Activated CD4-positive, alpha-beta T cell treated with anti-CD3 and anti-CD28 coated beads, Interleukin-2, amount 10 ng/mL, durations not matched to agents 24 days and 14 days (primary cell): ENCODE data around the gene FOXL3. TPM values are rescaled to one million over a fixed set of nuclear protein-coding genes. Genes with fewer than 3 reads are reported as not detected.
A peak's percentile ranks its signal among the peaks of the same experiment; 100 is the strongest.
"Not testable (repeated sequence)": the region's sequence is repeated elsewhere in the genome, so short reads cannot be mapped to it uniquely, and the experiment has no call there.

ENCODE experiments used
- DNase-seq: peaks from one replicate; pipeline ENCODE4 v3.0.0; 2022
- H3K27ac Mint-ChIP-seq: one replicate; pipeline ENCODE4 v1.8.0; 2022; ENCODE audit warnings: mild to moderate bottlenecking, mixed read lengths
- H3K27me3 Mint-ChIP-seq: one replicate; pipeline ENCODE4 v1.8.0; 2022; ENCODE audit warnings: mixed read lengths
- H3K36me3 Mint-ChIP-seq: one replicate; pipeline ENCODE4 v1.8.0; 2022; ENCODE audit warnings: low read depth, mild to moderate bottlenecking, mixed read lengths
- H3K4me1 Mint-ChIP-seq: one replicate; pipeline ENCODE4 v1.8.0; 2021; ENCODE audit warnings: mixed read lengths
- H3K4me3 Mint-ChIP-seq: one replicate; pipeline ENCODE4 v1.8.0; 2022; ENCODE audit warnings: mild to moderate bottlenecking, moderate library complexity, mixed read lengths
- H3K9me3 Mint-ChIP-seq: one replicate; pipeline ENCODE4 v1.8.0; 2021; ENCODE audit warnings: mixed read lengths
- intact Hi-C: fragments of 100-400 bp; cut with micrococcal nuclease; formaldehyde crosslinking; loops from one replicate; pipeline ENCODE4 v1.15.1; 2023
- total RNA-seq: library from RNA; stranded (reverse); gene quantifications from 2 replicates; pipeline ENCODE4 v1.2.3, GENCODE V29; 2022

Gene FOXL3
- total RNA-seq, 1 donor from 2014 or later: not detected

DNA sequence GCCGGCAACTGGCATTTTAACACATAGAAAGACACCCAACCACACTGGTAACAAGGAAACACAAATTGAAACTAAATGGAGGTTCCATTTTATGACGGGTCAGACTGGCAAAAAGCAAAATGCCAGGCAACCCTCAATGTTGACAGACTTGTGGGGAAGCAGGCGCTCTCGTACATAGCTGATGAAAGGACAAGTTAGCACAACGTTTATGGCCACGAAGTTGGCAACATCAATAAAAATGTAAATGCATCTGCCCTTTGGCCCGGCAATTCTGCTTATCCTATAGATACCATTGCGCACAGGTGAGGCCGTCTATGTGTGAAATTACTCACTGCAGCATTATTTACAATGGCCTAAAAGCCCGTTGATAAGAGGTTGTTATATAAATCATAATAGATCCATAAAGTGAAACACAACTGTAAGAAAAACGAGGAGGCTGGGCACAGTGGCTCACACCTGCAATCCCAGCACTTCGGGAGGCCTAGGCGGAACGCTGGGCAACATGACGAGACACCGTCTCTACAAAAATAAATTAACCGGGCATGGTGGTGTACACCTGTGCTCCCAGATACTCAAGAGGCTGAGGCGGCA is 39.8 kb downstream of the FOXL3 start:
- Mint-ChIP-seq H3K4me3 (no peak overlapping the region), H3K36me3 (peaks cover 1% of the 10 kb centered on the region), H3K27ac (no peak overlapping the region), H3K9me3 (peaks cover 6% of the 10 kb centered on the region), H3K27me3 (peaks cover 3% of the 10 kb centered on the region), H3K4me1 (peaks cover under 1% of the 10 kb centered on the region)
- intact Hi-C loops: loop anchor here (10.0 kb wide), 1 partner anchor 305 kb away; no protein-coding TSS in a partner anchor
- no peak for DNase-seq

DNA sequence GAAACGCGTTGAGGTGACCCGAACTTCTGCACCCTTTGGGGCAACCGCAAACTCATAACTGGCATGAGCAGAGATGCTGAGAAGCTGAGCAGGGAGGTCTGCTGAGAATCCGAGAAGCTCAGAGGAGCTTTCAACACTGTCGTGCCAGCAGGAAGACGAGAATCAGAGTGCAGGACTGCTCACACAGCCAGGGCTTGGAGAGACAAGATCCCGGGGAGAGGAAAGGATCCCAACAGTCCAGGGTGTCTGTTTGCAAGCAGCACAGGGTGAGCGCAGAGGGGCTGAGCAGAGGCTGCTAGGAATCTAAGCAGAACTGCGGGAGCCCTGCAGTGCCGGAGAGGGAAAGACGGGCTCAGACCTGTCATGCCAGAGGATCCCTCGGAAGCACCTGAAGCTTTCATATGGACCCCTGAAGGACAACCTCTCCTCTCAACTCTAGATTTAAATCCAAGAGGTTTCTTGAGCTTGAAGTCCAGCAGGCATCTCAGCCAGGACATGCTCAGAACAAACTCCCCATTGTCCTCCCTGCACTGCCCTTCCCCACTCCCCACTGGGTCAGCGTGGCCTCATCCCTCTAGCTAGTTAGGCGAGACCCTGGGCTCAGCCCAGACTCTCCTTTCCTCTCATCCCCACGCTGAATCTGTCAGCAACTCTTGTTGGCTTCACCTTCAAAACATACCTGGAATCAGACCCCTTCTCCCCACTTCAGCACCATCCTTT is 40.7 kb downstream of the FOXL3 start:
- no peak for DNase-seq
- Mint-ChIP-seq H3K27ac (no peak overlapping the region), H3K36me3 (peaks cover 5% of the 10 kb centered on the region), H3K4me3 (no peak overlapping the region), H3K4me1 (peaks cover 4% of the 10 kb centered on the region), H3K9me3 (peaks cover 11% of the 10 kb centered on the region), H3K27me3 (peaks cover 3% of the 10 kb centered on the region)
- intact Hi-C loops: loop anchor here (10.0 kb wide), 1 partner anchor 304 kb away; no protein-coding TSS in a partner anchor

GRCh38 chr7:332020-332517 is 42.1 kb downstream of the FOXL3 start:
- peaks cover 5% of the 10 kb centered on the region for H3K36me3 Mint-ChIP-seq
- intact Hi-C loops: loop anchor here (1.0 to 10.0 kb wide), 2 partner anchors 303 to 442 kb away; no protein-coding TSS in a partner anchor
- H3K9me3 Mint-ChIP-seq: peaks cover 11% of the 10 kb centered on the region
- peaks cover 3% of the 10 kb centered on the region for H3K27me3 Mint-ChIP-seq
- no peak overlapping the region for H3K4me3 Mint-ChIP-seq
- peaks cover 4% of the 10 kb centered on the region for H3K4me1 Mint-ChIP-seq
- no peak for DNase-seq
- H3K27ac Mint-ChIP-seq: no peak overlapping the region

DNA sequence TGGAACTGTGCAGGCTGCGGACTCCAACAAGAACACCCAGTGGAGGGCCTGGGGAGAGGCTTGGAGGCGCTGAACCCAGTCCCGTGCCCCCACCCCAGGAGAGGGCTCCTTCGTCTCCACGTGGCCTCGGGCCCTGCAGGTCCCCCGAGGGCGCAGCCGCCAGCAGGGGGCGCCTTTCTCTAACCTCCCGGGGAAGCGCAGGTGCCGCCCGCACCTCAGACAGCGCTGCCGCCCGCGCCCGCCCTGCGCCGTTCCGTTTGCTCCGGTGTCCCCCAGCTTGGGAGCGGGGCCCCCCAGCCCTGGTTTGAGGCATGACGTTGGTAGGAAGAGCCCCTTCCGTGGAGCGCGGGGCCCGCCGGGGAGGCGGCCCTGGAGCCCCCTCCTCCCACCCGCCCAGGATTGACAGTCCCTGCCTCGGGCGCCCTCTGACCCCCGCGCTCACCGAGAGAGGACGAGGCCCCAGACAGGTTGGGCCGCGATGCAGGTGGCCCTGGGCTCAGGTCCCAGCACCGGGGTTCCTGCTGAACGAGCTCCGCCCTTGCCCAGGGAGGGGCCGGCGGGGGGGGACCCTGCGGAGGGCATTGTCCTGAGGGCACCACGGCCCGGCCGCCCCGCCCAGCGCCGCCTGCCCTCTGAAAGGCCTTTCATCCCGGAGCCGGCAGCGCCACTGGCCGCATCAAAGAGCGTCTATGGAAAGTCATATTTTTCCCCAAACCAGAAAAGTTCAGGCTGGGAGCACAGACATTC is 42.8 kb downstream of the FOXL3 start:
- H3K27me3 Mint-ChIP-seq: peaks cover 3% of the 10 kb centered on the region
- peak; percentile 95 for DNase-seq
- peaks cover 5% of the 10 kb centered on the region for H3K36me3 Mint-ChIP-seq
- peaks cover 11% of the 10 kb centered on the region for H3K9me3 Mint-ChIP-seq
- H3K4me1 Mint-ChIP-seq: peaks cover 4% of the 10 kb centered on the region
- intact Hi-C loops: loop anchor here (1.0 to 10.0 kb wide), 2 partner anchors 302 to 441 kb away; no protein-coding TSS in a partner anchor
- H3K4me3 Mint-ChIP-seq: no peak overlapping the region
- no peak overlapping the region for H3K27ac Mint-ChIP-seq

DNA sequence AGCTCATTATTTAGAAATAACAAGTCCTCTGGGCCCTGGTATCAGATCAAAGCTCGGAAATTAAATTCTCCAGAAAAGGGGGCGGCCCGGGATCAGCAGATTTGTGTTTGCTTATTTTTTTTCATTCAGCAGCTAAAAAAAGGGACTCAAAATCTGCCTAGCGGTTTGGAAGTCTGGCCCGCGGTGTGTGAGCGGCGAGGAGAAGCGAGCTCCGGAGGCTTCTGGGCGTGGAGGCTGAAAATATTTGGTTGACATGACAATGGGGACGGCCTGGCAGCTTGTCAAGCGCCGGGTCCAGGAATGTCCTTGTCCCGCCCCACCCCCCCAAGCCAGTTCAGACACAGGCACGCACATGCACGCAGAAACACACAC is 43.4 kb downstream of the FOXL3 start:
- Mint-ChIP-seq H3K4me1 (peaks cover 4% of the 10 kb centered on the region), H3K27me3 (peaks cover 3% of the 10 kb centered on the region), H3K36me3 (peaks cover 5% of the 10 kb centered on the region), H3K4me3 (no peak overlapping the region), H3K9me3 (peaks cover 11% of the 10 kb centered on the region), H3K27ac (no peak overlapping the region)
- DNase-seq: no peak
- intact Hi-C loops: loop anchor here (10.0 kb wide), 1 partner anchor 301 kb away; no protein-coding TSS in a partner anchor

DNA sequence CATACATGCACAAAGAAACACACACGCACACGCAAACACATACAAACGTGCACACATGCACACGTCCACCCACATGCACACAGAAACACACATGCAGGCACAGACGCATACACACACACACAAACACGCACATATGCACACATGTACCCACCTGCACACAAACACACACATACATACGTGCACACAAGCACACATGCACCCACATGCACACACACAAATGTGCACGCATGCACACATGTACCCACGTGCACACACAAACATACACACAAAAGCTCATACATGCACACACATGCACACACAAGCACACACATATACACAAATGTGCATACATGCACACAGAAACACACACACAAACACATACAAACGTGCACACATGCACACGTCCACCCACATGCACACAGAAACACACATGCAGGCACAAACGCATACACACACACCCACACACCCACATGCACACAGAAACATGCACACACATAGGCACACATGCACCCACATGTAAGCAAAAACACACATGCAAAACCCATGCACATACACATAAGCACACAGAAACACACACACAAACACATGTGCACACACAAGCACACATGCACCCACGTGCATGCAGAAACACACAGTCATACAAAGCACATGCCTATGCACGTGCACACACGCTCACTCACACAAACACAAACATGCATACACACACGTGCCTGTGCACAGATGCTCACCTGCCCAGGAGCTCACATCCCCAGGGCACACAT is 44.8 kb downstream of the FOXL3 start:
- Mint-ChIP-seq H3K27ac (no peak overlapping the region), H3K36me3 (peaks cover 5% of the 10 kb centered on the region), H3K4me3 (no peak overlapping the region), H3K9me3 (peaks cover 11% of the 10 kb centered on the region), H3K27me3 (peaks cover 3% of the 10 kb centered on the region), H3K4me1 (peaks cover 4% of the 10 kb centered on the region)
- intact Hi-C loops: loop anchor here (10.0 kb wide), 1 partner anchor 300 kb away; no protein-coding TSS in a partner anchor
- DNase-seq: no peak

GRCh38 chr7:335358-336148 is 45.6 kb downstream of the FOXL3 start:
- Mint-ChIP-seq H3K4me1 (peaks cover 4% of the 10 kb centered on the region), H3K27me3 (peaks cover 3% of the 10 kb centered on the region), H3K4me3 (no peak overlapping the region), H3K36me3 (peaks cover 5% of the 10 kb centered on the region), H3K9me3 (peaks cover 11% of the 10 kb centered on the region), H3K27ac (no peak overlapping the region)
- intact Hi-C loops: loop anchor here (10.0 kb wide), 1 partner anchor 299 kb away; no protein-coding TSS in a partner anchor
- no peak for DNase-seq

GRCh38 chr7:336149-336533 is 46.2 kb downstream of the FOXL3 start:
- peaks cover 11% of the 10 kb centered on the region for H3K9me3 Mint-ChIP-seq
- intact Hi-C loops: loop anchor here (10.0 kb wide), 1 partner anchor 299 kb away; no protein-coding TSS in a partner anchor
- H3K36me3 Mint-ChIP-seq, DNase-seq, H3K4me1 Mint-ChIP-seq, H3K27me3 Mint-ChIP-seq, H3K4me3 Mint-ChIP-seq, H3K27ac Mint-ChIP-seq: not testable (repeated sequence)

GRCh38 chr7:336810-337566 is 47.0 kb downstream of the FOXL3 start:
- Mint-ChIP-seq H3K27ac (no peak overlapping the region), H3K4me1 (peaks cover 4% of the 10 kb centered on the region), H3K9me3 (peaks cover 11% of the 10 kb centered on the region), H3K4me3 (no peak overlapping the region), H3K36me3 (peaks cover 5% of the 10 kb centered on the region), H3K27me3 (no peaks in the 10 kb centered on the region)
- no peak for DNase-seq
- intact Hi-C loops: loop anchor here (10.0 kb wide), 1 partner anchor 298 kb away; no protein-coding TSS in a partner anchor

GRCh38 chr7:337567-337951 is 47.6 kb downstream of the FOXL3 start:
- Mint-ChIP-seq H3K4me1 (peaks cover 4% of the 10 kb centered on the region), H3K9me3 (peaks cover 11% of the 10 kb centered on the region), H3K27me3 (no peaks in the 10 kb centered on the region), H3K4me3 (no peak overlapping the region), H3K27ac (no peak overlapping the region), H3K36me3 (peaks cover 5% of the 10 kb centered on the region)
- DNase-seq: no peak
- intact Hi-C loops: loop anchor here (10.0 kb wide), 1 partner anchor 297 kb away; no protein-coding TSS in a partner anchor

DNA sequence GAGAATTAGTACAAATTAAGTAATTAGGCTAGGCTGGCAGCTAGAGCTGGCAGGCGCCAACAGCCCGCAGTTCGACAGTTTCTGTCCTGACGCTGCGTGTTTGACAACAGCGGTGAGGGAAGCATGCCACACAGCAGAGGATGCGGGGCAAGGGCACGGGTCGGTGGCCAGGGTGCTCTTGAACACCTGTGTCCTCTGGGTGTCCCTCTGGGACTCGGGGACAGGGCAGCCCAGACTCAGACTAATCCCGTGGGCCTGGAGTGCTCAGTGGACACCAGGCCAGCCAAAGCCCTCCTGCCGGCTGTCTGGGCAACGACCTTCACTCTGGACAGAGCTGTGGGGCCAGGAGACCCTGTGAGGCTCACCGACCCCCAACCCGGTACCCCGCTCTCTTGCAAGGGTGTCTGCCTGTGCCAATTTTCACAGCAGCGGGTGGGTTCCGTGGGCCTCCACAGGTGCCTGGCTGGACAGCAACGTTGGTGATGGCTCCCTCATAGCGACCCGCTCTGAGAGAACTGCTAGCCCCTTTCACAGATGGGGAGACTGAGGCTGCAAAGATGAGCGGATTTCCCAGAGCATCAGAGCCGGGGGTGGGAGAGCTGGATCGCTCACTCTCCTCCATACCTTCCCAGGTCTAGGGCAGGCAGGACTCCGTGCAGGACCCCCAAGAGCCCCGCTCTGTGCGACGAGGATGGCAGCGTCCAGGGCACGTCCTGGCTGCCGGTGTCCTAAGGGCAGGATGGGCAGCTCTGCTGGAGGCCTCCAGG is 48.5 kb downstream of the FOXL3 start:
- intact Hi-C loops: loop anchor here (10.0 kb wide), 1 partner anchor 296 kb away; no protein-coding TSS in a partner anchor
- no peak overlapping the region for H3K27ac Mint-ChIP-seq
- no peaks in the 10 kb centered on the region for H3K27me3 Mint-ChIP-seq
- peaks cover 4% of the 10 kb centered on the region for H3K4me1 Mint-ChIP-seq
- no peak overlapping the region for H3K4me3 Mint-ChIP-seq
- no peak for DNase-seq
- H3K36me3 Mint-ChIP-seq: peaks cover 5% of the 10 kb centered on the region
- peaks cover 11% of the 10 kb centered on the region for H3K9me3 Mint-ChIP-seq
